DMS114 treated with DMSO at 0.1 percent for 48 hours (cell line): ENCODE measurements around the gene ERAS.

Experiments used
- DNase-seq: peaks from one replicate; lab custom pipeline; 2025; ENCODE audit not compliant: unreplicated experiment; lab: John Stamatoyannopoulos, UW

ERAS gene, protein sequence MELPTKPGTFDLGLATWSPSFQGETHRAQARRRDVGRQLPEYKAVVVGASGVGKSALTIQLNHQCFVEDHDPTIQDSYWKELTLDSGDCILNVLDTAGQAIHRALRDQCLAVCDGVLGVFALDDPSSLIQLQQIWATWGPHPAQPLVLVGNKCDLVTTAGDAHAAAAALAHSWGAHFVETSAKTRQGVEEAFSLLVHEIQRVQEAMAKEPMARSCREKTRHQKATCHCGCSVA

DNA sequence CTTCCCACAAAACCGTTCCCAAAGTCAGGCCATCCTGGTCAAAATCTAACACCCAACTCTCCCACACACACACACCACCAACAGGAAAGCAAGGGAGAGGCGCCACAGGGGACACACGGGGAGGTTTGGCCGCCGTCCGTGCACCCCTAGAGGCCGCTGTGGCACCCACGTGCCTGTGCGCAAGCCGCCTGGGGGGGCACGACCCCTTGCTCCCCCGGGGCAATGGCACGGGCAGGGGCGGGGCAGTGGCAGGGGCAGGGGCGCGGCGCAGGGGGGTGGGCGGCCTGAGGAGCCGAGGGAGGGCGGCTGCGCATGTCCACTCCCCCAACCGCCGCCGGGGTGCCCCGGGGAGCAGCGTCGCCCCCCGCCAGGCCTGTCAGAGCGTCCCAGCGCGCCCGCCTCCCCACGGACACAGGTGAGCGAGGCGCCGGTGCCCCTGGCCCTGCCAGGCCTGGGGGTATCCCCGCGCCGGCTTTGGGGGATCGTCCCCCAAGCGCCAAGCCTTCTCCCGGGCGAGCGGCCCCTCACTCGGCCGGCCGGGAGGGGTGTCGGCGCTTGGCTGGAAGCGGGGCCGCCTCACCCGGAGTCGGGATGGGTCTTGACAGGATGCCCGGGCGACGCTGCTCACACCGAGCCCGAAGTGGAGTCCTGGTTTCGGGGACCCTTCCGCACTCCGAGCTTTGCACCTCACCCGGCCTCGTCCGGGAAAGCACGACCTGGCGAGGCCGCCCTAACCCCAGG is at the start of gene ERAS:
ERAS (plus strand) TSS at position 379 of the 741 bp plus-strand sequence. CDS start 2,611 bp downstream, outside the sequence.
- no peak for DNase-seq

DNA sequence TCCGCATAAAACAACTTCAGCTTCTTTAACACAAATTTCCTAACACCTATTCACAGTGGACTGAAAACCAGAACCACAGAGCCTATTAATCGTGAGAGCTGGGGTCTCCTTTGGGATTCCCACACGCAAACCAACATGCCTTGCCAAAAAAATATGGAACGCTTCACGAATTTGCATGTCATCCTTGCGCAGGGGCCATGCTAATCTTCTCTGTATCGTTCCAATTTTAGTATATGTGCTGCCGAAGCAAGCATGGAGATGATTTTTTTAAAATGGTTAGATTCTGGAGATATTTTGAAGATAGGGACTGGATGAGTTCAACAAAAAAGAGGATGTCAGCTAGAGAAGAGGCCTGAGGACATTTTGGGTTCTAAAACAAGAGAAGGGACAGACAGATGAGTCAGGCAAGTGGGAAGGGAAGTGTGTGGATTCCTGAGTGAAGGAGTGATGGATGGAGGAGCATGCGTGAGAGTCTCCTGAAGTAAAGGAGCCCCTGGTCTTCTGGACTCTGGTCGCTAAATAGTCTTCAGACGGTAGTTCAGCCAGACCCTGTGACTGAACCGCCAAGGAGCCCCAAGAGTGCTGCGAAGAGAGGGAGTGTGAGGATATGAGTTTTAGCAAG is 49.4 kb upstream of the ERAS start:
- DNase-seq, result no peak

DNA sequence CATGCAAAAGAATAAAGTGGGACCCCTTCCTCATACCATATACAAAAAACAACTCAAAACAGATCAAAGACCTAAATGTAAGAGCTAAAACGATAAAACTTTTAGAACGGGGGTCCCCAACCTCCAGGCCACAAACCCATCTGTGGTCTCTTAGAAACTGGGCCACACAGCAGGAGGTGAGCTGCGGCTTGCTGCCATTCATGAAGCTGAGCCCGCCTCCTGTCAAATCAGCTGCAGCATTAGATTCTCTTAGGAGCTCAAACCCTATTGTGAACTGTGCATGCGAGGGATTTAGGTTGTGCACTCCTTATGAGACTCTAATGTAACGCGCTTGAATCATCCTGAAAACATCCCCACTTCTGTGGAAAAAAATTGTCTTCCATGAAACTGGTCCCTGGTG is 46.9 kb upstream of the ERAS start:
- no peak for DNase-seq

DNA sequence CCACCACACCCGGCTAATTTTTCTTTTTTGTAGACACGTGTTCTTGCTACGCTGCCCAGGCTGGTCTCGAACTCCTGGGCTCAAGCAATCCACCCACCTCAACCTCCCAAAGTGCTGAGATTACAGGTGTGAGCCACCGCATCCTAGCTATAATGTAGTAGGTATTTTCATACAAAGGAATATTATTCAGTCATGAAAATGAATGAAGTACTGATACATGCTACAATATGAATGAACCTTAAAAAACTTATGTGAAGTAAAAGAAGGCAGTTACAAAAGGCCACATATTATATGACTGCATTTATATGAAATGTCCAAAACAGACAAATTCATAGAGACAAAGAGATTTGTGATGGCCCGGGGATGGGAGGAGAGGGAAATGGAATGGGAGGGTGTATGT is 44.6 kb upstream of the ERAS start:
- no peak for DNase-seq

DNA sequence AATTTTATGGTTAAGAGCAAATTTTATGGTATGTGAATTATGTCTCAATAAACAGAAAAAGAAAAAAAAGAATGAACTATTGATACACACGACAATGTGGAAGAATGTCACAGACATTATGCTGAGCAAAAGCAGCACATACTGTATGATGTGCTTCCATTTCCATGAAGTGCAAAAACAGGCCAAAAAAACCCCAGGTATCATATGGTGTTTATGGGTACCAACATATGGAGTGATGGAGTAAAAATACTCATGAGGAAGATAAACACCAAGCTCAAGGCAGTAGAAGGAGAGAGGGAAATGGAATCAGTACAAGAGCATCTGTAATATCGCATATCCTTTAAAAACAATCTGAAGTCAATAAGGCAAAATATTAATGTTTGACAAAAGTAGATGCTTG is 44.1 kb upstream of the ERAS start:
- no peak for DNase-seq

DNA sequence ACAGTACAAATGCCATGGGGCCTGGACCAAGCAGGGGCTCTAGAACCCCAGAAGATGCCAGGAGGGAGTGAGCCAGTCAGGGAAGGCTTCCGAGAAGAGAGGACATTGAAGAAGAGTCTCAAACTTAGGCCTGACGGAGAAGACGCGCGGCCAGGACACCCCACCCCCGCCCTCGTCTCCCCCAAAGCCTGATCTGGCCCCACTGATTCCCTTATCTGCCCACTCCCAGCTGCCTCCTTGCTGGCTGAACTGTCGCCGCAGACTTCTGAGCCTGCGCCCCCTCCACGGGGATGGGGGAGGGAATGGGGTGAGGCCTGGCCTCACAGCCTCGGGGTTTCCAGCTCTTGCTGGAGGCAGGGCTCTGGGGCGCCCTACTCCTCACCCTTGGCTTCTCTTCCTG is 43.5 kb upstream of the ERAS start:
- DNase-seq, result no peak

DNA sequence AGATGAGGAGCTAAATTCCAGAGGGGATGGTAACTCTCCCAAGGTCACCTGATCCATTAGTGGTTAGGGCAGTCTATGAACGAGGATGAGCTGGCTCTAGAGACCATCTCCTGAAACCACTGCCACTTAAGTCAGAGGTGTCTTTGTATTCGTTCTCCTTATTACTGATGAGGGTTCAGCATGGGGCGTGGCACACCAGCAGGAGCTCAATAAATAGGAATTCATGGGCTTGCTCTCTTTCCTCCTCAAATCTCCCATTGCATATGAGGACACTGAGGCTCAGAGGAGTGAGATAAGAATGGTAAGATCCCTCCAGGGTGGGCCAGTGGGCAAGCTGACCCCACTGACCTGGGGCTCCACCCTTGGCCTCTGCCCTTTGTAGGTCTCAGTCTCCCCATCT is 41.6 kb upstream of the ERAS start:
- DNase-seq, result no peak

DNA sequence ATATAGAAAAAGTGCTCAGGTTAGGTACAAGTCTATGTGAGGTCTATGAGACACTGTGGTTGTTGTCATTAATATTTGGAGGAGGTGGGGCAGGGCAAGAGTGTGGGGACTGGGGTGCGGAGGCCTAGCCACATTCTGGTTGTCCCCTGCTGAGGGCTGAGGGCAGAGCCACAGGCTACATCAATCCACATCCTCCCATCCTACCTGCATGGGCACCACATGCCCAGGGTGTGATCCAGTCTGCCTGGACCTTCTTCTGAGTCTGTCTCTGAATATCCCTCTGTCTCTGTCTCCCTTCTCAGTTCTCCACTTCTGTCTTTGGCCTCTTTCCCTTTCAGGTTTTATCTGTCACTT is 41.1 kb upstream of the ERAS start:
- DNase-seq, result no peak

DNA sequence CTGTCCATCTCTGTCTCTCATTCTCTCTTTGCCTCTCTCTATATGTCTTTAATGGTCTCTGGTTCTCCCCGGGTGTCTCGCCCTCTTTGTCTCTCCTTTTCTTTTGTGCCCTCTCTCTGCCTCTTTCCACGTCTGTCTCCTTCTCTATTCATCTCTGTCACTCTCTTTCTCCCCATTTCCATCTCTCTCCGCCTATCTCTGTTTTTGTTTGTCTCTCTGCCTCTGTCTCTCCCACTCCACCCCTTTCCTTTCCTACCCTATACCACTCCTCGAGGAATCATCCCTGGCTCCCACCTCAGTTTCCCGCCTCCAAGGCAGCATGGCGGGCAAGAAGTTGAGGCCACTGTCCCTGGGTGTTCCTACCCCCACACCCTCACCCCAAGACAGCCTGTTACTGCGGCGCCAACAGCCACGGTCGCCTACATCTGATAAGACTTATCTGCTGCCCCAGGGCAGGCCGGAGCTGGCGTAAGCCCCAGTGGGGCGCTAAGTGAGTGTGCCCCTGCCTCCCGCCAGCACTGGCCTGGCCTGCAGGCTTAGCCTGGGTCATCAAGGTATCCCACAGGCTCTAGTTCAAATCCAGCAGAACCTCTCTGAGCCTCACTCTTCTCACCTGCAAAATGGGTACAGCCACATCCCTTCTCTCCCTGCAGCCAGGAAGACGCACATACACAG is 40.6 kb upstream of the ERAS start:
- DNase-seq, result no peak

DNA sequence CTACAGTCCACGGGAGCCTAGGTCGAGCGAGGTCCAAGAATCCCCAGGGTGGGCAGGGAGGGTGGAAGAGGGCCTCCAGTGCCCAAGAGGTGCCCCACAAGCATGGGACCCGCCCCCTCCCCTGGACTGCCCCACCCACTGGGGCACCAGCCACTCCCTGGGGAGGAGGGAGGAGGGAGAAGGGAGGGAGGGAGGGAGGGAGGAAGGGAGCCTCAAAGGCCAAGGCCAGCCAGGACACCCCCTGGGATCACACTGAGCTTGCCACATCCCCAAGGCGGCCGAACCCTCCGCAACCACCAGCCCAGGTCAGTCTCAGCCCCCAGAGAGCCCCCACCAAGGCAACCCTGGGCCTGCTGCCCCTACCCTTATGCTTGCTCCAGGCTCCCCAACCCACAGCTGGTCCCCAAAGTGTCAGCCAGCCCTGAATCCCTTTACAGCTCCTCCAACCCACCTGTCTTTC is 39.9 kb upstream of the ERAS start, which contains the start of gene GATA1:
GATA1 (plus strand) TSS at position 250 of the 460 bp plus-strand sequence. CDS start 4,520 bp downstream, outside the sequence.
- DNase-seq, result no peak

DNA sequence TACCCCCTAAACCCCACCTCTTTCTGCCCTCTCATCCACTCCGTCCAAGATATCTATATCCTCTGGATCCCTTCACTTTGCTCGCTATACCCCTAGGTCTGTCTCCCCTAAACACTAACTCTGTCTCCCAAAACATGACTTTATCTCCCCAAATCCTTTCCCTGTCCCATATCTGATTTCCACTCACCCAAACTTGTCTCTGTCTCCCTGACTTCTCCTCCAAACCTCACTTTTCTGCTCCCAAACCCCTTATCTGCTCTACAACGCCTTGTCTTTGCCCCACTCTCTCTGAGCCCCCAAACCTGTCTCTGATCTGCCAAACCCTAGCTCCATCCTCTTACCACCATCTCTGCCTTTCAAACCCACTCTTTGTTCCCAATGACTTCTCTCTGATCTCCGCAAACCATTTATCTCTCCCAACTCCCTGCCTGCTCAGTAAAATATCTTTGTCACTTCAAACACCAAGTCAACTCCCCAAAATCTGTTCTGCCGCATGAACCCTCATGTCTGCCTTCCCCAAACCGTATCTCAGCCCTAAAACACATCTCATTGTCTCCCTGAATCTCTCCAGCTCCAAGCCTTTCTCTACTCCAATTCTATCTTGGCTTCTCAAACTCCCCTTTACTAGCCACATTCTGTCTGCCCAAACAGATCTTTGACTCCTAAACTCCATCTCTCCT is 39.3 kb upstream of the ERAS start:
- DNase-seq, result no peak

DNA sequence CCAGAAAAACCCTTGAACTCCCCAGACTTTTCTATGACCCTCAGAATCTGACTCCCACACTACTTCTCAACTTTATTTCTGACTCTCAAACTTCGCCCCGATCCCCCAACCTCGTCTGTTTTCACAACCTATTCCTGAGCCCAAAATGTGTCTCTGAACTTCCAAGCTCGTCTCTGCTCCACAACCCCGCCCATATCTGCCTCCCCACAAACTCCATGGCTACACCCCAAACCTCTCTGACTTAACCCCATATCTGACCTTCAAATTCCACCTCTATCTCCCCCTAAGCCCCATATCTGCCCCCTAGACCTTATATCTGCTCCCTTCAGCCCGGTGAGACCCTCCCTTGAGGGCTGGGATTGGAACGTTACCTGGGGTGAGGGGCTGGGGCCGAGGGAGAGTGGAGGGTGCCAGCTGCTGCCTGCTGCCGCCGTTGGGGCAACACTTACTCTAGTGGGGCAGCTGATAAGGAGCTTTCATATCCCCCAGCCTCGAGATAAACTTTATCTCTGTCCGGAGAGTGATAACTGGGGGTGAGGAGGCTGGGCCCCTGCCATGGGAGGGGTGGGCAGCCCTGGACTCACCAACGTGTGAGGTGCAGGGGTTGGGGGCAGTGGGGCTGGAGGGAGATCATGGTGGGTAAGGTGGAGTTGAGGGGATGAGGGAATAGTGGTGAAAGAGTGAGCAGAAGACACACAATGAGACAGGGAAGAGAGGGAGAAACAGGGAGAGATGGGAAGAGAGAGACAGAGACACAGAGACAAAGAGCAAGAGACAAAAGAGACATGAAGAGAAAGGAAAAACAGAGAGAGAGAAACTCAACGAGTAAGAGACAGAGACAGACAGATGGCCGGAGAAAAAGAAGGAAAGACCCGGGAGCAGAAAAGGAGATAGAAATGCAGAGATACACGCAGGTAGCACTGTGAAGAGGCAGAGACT is 38.5 kb upstream of the ERAS start:
- DNase-seq, result no peak

DNA sequence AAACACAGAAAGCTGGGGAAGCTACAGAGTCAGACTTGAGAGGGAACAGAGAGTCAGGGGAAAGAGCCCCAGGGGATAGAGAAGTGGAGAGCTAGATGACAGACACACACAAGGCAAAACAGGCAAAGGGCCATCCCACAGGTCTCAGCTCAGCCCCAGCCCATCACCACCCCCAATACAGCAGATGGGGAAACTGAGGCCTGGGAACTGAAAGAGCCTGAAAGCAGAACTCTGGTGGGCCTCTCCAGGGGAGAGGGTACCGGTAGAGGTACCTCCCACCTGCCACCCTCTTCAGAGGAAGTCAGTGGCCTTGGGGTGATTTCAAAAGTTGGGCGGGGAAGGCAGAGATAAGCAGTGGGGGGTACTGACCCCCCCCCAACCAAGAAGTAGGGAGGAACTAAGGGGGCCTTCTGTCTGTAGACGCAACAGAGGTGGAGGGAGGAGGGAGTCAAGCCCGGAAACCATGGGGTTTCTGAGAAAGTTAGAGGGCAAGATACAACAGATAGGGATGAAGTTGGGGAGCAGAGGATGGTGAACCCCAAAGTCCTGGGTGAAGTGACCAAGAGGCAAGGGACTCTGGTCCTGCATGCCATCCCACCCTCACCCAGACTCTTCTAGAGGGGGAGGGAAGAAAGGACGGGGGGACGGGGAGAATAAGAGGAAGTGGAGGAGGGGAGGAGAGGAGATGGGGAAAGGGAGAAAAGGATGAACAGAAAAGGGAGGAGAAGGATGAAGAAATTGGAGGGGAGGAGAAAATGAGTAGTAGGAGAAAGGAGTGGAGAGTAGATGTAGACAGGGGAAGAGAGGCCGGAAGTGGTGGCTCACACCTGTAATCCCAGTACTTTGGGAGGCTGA is 36.7 kb upstream of the ERAS start:
- no peak for DNase-seq

DNA sequence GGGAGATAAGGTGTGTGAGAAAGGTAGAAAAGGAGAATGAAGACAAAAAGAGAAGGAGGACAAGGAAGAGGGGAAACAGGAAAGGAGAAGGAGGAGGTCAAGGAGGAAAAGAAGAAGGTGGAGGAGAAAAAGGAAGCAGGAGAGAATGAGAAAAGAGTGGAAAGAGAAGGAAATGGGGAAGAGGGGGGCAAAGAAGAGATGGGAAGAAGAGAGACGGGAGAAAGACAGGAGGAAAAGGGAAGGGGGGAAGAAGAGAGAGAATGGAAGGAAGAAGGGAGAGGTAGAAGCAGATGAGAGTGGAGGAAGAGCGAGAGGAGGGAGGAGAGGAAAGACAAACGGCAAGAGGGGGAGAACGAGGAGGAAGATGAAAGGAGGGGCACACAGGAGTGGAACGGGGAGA is 35.8 kb upstream of the ERAS start:
- no peak for DNase-seq

DNA sequence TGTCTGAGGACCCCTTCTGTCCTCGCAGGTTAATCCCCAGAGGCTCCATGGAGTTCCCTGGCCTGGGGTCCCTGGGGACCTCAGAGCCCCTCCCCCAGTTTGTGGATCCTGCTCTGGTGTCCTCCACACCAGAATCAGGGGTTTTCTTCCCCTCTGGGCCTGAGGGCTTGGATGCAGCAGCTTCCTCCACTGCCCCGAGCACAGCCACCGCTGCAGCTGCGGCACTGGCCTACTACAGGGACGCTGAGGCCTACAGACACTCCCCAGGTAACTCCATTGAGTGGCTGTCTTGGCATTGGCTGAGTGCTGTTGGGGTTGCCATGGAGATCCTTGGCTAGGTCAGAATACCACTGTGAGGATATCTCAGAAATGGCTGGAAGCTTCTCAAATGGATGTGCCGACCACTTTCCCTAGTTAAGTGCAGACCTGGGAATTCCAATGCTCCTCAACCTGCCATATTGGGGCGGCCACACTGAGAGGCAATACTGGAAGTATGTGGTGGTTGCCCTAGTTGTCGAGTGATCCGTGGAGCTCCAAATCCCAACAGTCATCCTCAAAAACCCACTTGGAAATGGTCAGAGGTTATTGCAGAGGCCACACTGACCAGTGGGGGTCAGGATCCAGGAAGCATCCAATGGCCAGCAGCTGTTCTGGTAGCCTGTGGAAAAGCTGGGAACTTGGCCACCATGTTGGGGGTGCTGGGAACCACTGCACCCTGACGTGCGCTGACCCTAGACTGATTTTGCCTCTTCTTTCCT is 35.1 kb upstream of the ERAS start:
- DNase-seq, result no peak

DNA sequence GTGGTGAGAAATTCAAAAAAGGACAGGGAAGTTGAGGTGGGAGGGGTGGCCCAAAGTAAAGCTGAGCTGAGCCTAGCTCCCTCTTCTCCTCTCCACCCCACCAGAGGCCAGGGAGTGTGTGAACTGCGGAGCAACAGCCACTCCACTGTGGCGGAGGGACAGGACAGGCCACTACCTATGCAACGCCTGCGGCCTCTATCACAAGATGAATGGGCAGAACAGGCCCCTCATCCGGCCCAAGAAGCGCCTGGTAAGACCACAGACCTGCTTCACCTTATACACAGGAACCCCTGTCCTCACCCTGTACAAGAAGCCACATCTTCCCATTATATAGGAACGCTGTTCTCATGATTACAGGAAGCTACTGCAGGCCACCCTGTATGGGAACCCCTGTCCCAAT is 34.1 kb upstream of the ERAS start:
- DNase-seq, result no peak

DNA sequence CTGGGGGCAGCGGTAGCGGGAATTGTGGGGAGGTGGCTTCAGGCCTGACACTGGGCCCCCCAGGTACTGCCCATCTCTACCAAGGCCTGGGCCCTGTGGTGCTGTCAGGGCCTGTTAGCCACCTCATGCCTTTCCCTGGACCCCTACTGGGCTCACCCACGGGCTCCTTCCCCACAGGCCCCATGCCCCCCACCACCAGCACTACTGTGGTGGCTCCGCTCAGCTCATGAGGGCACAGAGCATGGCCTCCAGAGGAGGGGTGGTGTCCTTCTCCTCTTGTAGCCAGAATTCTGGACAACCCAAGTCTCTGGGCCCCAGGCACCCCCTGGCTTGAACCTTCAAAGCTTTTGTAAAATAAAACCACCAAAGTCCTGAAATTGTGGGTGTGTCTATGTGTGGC is 32.4 kb upstream of the ERAS start:
- DNase-seq, result no peak

DNA sequence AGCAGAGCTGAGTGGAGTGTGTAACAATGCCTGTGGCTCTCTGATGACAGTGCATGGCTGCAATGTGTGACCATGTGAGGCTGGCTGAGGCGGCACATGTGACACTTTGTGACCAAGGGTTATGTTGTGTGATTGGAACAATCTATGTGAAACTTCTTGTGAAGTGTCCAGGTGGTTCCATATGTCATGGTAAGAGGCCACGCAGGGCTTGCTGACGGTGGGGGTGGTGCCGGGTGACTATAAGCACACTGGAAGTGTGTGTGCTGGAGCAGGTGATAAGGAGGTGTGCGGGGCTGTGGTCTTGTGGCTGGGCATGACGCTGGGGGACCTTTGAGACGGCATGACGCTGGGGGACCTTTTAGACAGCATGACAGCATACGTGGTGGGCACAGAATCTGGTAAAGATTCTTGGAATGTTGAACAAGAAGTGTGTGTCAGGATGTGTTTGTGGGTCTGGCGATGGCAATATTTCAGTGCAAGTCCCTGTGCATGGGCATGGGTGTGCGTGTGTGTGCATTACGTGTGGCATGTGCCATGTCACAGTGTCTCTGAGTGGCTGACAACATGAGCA is 31.9 kb upstream of the ERAS start:
- DNase-seq, result no peak
